Measurements from ENCODE around the gene TRPV3.
"Not testable (repeated sequence)": the region's sequence is repeated elsewhere in the genome, so short reads cannot be mapped to it uniquely, and the experiment has no call there.

The TRPV3 gene

DNA sequence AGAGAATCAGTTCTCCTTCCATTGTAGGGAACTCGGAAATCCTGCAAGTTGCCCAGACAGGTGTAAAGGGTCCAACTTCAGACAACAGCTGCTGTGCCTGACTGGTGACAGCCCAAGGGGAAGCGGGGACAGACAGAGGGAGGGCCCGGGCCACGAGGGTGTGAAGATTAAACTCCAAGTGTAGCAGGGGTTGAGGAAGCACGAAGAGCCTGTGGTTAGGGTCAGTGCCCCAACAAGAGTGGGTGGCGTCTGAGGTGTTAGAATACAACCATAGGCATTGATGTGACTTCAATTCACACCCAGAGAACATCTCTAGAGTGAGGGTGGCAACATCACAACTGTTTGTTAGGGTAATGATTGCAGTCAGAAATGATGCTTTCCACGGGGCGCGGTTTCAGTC lies 42.7 kb downstream of the TRPV3 start:
- DNase-seq, result no peak

DNA sequence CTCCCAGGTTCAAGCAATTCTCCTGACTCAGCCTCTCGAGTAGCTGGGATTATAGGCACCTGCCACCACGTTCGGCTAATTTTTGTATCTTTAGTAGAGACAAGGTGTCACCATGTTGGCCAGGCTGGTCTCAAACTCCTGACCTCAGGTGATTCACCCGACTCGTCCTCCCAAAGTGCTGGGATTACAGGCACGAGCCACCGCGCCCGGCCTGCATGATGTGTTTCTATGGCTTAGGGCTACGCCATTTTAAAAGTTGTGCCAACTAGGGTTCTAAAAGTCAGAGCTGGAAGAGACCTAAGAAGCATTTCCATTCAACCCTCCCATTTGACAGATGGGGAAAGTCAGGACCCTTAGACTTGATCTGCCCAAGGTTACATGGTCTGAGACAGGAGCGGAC lies 43.4 kb downstream of the TRPV3 start:
- DNase-seq, result not testable (repeated sequence)

DNA sequence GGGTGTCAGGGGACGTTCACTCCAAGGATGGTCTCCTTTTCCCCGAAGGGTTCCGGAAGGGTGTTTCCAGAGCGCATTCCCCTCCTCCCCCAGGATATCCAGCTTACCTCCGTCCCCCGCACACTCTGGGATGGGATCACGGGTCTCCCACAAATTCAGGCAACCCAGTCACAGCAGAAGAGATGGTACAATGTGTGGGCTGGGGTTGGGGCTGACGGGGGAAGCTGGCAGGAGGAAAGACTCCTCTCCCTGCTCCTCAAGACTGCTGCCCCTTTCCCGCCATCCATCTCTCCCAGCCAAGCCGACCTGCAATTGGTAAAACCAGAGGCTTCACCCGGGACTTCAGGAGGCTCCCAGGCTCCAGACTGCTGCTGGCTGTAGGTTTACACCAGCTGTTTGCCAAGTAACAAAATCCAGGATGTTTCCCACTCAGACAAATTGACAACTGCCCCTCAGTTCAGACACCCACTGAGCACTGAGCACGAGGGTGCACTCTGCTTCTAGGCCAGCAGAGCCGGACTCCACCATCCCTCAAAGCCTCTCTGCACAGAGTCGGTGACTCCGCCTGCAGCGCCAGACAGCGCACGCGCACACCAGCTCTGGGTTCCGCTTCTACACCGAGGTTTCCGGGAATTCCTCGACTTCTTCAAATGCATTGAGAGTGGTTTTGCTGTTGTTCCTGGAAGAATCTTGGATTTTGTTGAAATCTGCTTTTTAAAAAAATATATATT lies 44.1 kb downstream of the TRPV3 start:
- DNase-seq, result no peak

DNA sequence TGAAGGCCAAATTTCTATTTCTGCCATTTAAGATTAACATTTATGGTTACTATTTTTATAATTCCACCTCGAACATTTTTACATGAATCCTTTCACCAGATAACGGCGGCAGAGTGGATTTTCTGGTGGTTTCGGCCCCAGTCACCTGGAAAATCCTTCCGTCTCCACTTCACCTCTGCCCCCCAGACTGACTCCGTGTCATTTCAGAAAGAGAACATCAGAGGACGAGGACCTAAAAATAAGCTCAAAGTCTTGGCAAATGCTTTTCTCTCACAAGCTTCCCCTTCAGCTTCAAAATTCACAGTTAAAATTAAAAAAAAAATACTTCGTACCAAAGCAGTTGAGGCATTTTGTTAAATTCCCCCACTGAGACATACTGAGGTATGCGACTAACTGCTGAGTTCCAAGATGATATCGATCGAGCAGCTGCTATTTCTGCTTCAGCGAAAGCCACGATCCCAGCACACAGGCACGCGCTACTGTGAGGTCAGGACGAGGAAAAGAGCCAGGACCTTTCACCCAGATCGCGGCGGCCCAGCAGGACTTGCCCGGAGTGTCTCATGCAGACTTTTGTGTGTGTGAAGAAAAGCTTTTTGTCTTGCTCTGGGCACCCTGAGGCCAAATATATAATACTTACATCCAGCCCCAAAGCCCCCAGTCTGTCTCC lies 45.0 kb downstream of the TRPV3 start:
- DNase-seq, result no peak

DNA sequence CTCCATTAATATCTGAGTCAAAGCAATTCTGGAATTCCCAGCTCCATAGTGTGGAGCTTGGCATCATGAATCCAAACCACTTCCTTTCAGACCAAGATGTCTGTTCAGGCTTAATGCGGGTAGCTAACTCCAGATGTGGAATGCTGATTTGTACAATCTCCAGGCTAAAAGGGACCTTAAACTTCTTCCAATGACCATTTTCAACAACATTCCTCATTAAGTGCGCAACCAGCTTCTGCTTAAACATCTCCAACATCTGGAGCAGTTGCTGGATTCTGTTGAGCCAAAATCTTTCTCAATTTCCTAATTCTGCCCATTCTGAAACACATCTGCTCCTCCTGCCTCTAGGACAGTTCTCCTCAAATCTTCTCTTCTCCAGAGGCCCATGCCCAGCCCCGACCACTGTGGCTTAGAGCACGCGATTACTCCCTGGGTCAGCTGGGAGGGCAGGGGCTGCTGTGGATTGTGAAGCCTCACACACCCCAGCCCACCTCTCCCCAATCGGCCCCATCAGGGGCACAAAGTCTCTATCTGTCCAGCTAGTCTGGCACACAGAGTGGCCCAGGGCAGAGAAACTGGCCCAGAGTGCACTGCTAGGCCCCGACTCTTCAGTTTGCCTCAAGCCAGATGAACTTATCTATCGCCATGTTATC lies 45.6 kb downstream of the TRPV3 start:
- DNase-seq, result no peak

DNA sequence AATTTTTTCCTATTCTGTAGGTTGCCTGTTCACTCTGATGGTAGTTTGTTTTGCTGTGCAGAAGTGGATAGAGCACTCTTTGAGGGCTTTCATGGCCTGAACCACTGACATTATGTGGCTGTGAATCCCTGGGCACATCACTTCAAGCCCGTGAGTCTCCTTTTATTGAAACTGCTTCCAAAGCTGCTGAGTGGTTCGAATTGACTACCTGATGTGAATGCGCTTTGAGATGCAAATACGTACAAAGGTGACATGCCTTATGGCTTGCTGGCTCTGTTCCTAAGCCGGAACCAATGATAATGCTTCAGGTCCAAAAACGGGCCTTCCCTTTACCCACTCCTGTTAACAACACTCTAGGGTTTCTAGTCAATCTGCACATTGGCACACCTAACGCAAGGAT lies 47.5 kb downstream of the TRPV3 start:
- DNase-seq, result no peak

DNA sequence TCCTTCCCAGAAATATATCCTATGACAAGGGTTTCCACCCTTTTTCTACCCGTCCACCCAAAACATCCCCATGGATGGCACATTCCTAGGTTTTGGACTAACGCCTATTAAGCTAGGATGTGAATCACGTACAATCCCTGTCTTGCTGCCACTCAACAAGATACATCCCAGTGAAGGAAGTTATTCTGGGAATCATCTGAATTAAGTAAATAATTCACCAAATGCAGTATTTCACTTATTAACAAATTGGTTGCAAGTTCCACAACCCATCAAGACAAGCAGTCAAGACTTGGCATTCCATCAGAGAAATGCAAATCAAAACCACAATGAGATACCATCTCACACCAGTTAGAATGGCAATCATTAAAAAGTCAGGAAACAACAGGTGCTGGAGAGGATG lies 49.7 kb downstream of the TRPV3 start:
- DNase-seq, result no peak

DNA sequence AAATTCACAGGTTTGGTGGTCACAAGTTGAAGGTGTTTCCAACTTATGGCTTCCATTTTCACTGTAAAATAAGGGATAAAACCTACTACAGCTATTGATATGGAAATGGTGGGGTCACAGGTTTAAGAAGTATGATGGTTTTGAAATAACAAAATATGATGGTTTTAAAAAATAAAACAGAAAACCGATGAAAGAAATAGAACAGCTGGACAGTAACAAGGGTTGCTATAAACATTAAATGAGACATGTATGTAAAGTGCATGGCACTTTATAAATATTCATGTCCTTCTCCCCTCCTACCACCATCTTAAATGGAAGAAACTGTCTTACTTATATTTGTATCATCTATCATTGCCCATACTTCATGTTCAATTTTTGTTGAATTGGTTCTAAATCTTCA lies 50.5 kb downstream of the TRPV3 start:
- no peak for DNase-seq

DNA sequence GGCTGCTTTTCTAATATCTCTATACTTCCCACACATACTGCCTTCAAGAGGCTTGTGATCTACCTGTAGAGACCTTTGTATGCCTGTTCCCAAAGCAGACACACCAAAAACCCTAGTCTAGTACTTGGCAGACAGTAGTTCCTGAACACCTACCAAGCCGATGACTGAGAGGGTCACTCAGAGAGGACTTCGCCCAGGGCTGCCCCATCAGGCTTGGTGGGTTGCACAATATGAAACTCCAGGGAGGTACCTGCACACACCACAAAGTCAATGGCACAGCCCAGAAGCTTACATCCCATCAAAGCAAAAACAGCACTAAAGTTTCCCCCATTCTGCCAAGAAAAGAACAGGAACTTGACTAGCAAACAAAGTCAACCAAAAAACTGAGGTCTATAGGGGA lies 51.6 kb downstream of the TRPV3 start:
- no peak for DNase-seq

DNA sequence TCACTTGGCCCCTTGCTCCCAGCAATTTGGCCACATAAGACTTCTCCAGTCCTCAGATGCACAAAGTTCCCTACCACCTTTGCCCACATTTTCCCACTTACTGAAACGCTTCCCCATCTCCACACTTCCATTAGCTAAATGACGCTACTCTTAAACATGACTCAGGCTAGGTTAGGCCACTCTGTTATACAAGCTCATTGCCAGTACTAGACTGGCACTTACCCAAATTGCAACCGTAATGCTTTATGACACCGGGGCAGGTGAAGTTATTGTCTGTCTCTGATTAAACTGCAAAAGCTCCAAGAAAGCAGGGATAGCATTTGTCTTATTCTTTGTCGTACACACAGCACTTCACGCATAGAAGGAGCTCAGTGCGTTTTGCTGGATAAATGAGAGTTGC lies 52.6 kb downstream of the TRPV3 start:
- DNase-seq, result no peak

DNA sequence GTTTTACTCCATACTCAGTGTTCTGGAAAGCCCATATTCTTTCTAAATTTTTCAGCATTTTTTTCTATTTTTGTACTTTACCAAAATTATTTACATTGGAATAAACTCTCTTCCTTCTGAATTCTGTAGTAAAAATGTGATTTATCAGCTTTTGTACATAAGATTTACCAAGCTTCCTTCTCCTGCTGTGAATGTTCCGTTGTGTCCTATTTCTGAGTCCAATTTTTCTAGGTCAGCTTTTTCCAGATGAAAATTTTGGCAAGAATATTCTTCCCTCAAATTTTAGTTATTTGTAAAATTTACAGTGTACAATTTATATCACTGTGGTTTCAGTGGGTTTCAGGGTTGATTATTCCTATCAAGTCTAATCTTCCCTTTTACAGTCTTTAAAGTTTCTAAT lies 54.3 kb downstream of the TRPV3 start:
- no peak for DNase-seq

DNA sequence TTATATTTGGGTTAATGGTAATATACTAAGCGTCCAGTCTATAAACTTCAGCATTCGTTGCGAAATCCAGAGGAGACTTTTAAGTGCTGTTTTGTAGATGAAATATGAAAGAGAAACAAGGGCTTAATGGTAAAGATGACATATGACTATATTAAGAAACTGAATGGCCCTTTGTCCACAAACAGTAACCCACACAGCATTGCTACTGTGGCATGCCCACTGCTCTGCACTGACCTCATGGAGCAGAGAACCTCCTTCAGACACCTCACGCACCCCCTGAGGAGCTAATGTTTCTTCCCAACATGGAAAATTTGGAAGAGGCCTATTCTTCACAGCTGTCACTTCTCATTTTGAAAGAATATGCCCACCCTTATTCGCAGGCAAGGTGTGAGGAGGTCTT lies 55.1 kb downstream of the TRPV3 start:
- no peak for DNase-seq

DNA sequence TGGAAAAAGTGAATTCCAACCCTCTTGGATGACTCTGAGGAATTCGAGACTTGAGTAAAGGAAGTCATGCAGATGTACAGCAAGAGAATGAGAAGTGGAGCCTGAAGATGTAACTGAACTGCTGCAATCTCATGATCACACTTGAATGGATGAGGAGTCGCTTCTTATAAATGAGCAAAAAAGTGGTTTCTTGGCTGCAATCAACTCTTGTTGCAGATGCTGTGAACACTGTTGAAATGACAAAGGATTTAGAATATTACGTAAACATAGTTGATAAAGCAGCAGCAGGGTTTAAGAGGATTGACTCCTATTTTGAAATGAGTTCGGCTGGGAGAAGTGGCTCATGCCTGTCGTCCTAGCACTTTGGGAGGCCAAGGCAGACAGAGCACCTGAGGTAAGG lies 56.3 kb downstream of the TRPV3 start:
- no peak for DNase-seq

DNA sequence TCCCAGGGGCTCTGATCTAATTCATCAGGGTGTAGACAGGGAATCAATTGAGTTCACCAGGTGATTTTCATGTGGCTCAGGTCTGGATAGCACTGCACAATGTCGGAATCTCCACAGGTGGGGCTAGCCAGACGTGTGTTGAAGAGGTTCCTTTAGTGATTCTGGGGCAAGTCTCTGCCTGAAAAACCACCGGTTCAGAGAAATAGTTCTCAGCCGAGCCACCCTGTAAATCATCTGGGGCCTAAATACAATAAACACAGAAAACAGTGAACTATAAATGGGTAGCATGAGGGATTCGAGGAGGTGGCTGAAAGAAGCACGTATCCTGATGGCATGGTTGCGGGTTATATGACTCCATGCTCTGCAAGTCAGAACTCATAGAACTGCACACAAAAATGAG lies 60.5 kb downstream of the TRPV3 start:
- DNase-seq, result no peak

DNA sequence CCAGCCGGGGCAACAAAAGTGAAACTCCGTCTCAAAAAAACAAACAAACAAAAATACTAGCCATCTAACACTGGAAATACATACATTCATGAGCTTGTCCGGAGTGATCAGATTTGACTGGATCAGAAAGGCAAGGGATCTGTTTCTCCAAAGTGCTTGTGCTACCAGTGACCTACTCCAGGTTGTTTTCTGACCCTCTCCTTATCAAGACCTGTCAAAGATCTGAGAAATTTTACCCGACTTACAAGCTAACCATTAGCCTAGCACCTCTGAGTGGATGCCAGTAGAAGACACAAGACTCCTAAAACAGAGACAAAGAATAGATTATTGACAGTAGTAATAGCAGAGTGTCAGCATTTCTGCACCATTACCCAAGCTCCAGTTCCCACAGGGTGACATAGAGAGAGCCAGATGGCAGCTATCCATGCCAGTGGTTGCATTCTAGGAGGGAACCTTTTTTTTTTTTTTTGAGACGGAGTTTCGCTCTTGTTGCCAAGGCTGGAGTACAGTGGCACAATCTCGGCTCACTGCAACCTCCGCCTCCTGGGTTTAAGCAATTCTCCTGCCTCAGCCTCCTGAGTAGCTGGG lies 72.0 kb downstream of the TRPV3 start:
- DNase-seq, result no peak

DNA sequence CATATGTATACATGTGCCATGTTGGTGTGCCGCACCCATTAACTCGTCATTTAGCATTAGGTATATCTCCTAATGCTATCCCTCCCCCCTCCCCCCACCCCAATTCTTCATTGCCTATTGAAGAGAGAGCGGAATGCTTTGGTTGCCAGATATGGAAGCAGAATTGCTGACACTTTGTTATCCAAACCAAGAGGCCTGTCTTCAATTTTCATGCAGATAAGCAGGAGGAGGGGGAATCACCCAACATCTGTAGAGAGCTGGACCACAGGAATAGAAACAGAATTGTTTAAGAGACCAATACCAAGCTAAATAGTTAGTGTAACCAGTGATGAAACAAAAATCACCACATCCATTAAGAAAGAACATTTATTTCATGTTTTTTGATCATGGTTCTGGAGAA lies 74.8 kb downstream of the TRPV3 start:
- DNase-seq, result no peak

DNA sequence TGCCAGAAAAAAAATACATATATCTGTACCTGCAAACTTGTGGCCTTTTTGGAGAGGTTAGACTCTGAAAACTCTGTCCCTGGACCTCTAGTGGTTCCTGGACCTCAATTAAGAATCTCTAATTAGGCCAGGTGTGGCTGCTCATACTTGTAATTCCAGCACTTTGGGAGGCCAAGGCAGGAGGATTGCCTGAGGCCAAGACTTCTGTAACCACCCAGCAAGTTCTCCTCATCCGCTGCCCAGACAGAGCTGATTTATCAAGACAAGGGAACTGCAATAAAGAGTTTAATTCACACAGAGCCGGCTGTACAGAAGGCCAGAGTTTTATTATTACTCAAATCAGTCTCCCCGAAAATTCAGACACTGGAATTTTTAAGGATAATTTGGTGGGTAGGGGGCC lies 77.6 kb downstream of the TRPV3 start:
- no peak for DNase-seq

DNA sequence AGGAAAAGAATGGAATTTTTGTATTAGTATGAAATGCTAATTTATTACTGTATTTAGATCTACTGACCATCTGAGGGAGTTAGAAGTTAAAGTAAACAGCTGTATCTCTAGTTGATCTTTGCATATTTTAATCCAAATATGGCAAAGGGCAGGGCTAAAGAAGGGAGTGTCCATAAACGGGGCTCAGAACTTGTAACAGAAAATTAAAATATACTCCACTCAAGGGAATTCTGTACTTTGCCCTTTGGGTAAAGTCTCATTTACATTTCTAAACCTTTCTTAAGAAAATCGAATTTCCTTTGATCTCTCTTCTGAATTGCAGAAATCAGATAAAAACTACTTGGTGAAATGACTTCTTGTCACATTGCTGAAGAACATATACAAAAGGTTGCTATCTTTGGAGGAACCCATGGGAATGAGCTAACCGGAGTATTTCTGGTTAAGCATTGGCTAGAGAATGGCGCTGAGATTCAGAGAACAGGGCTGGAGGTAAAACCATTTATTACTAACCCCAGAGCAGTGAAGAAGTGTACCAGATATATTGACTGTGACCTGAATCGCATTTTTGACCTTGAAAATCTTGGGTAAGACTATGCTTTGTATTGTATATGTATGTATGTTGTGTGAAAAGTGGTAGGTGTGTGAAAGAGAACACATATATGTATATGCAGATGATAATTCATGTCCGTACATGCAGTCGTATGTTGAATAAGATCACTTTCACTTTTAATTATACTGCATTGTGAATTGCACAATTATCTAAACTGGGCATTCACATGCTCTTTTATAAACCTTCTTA lies 81.6 kb downstream of the TRPV3 start, which contains the start of gene ASPA:
ASPA (plus strand) TSS at position 186 of the 799 bp plus-strand sequence; CDS start at position 349, 163 bp downstream.
- no peak for DNase-seq

DNA sequence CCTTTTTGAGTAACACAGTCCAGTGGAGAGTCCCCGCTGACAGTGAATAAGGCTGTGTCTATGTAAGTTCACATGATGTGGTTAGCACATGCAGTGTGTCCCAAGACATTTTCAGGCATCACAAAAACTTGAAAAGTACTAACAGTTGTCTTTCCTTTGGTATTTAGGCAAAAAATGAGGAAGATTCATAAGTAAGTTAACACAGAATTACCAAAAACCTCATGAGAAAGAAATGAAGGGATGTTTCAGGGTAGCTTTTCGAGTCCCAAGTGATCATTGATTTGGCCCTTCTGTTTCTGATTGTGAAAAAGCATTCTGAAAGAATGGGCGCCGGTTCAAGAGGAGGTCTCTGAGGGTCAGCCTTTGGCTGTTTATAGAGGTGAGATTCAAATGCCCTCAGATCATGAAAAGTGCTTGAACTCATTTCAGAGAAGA lies 82.3 kb downstream of the TRPV3 start:
- no peak for DNase-seq

DNA sequence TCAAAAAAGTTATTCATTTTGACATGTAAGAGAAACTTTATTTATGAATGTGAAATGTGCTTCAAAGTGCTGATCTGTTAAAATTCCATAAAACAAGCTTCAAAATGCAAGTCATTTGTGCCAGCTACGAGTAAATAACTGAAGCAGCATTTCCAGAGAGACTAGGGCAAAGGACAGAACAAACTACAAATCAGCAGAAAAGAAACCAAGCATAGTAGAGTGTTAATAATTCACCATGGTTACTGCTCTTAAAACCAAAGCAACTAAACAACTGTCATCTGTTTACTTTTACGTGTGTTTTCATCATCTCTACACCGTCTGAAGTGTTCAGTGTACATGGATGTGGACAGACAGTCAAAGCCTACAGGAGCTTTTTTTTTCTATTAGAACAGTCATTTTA lies 83.4 kb downstream of the TRPV3 start:
- DNase-seq, result no peak

DNA sequence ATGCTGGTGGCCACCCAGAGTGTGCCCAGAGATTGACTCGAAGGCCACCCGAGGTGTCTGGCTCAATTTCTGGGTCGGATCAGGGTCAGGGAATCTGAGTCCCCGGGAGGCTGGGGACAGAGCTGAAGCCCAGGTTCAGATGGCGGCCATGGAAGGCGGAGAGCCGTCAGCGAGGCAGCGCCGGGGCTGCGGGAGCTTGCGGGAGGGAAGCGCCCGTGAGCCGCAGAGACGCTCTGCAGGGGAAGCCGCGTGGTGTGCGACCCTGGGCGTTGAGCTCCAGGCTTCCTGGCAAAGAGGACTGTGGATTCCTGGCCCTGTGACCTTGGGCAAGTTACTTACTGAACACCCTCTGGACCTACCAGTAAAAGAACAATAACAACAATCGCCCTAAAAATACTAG lies 85.5 kb downstream of the TRPV3 start:
- no peak for DNase-seq

DNA sequence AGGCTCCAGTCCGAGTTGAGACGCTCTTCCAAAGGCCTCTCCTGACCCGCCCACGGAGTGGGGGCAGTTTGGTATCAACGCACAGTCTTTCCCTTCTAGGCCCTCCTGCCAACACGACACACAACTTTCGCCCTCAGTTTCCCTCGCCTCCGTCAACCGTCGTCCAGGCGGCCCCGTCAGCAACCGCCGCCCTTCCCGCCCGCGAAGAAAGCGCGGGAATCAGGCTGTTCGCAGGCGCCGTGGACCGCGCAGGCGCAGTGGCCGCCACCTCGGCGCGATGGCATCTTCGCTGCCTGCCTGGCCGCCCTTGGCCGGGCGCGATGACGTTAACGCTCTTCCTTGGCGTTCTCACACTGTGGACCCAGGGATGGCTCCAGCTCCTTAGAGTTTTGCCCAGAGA lies 86.0 kb downstream of the TRPV3 start, which contains the start of gene SPATA22:
SPATA22 (minus strand) TSS at position 221 of the 400 bp plus-strand sequence. CDS start 2,494 bp downstream, outside the sequence.
- DNase-seq, result no peak

DNA sequence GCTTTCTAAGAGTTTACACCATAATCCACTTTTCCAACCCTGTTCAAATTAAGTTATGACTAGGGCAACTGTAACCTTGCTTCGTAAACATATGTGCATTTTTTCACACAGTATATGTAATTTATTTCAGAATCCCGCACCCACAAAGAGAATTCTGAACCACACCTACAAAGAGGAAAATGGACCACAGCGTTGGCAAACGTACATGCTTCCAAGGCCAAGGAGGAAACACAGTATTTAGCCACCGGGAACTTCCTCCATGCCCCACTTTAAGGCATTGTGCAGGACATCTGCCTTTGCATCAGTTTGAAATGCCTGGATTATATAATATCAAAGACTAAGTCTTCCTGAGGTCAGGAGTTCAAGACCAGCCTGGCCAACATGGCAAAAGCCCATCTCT lies 88.1 kb downstream of the TRPV3 start:
- DNase-seq, result no peak

Measured in activated effector memory CD4-positive, alpha-beta T cell treated with anti-CD3 and anti-CD28 coated beads, Interleukin-2, amount 50 U/mL, for 16 hours (primary cell).